H1 (cell line): ENCODE measurements around the gene TTC33. TPM values are rescaled to one million over a fixed set of nuclear protein-coding genes. Genes with fewer than 3 reads are reported as not detected.

Experiments
- CTCF ChIA-PET: fragments of 300-600 bp; sonication (Branson Sonifier 250); formaldehyde crosslinking; loops from one replicate; lab custom pipeline; 2021; ENCODE audit not compliant: partially characterized antibody; lab: Charles Lee
- POLR2A ChIA-PET: fragments of 300-600 bp; sonication (Branson Sonifier 250); formaldehyde crosslinking; loops from one replicate; lab custom pipeline; 2021; ENCODE audit warnings: inconsistent platforms; ENCODE audit not compliant: partially characterized antibody; lab: Charles Lee
- DNase-seq, 2 experiments: peaks; one replicate each; pipeline versions ENCODE4 v3.0.0 to v3.0.0-alpha.2; 2010 to 2022; ENCODE audit warnings: low spot score in 2 of 2, low read depth in 1 of 2, mixed read lengths in 1 of 2
- FAIRE-seq: peaks from 2 replicates; lab custom pipeline; 2011; peaks lifted over from hg19 to GRCh38; lab: Jason Lieb, UNC
- H2AFZ ChIP-seq: 2 replicates; pipeline ENCODE4 v1.8.1; 2012; ENCODE audit warnings: low read length, inconsistent platforms
- H2AK5ac ChIP-seq: 2 replicates; pipeline ENCODE4 v1.6.1; 2013; ENCODE audit warnings: low read depth, low read length
- H2BK120ac ChIP-seq: replicated peaks from 2 replicates; pipeline ENCODE3; 2013; ENCODE audit warnings: low read depth, low read length, inconsistent platforms
- H2BK12ac ChIP-seq: 2 replicates; pipeline ENCODE4 v1.6.1; 2013; ENCODE audit warnings: low read depth, low read length
- H2BK15ac ChIP-seq: 2 replicates; pipeline ENCODE4 v1.6.1; 2013; ENCODE audit warnings: low read length
- H2BK20ac ChIP-seq: 2 replicates; pipeline ENCODE4 v1.6.1; 2013; ENCODE audit warnings: low read length
- H2BK5ac ChIP-seq: 2 replicates; pipeline ENCODE4 v1.6.1; 2013; ENCODE audit warnings: low read depth, low read length
- H3K14ac ChIP-seq: 2 replicates; pipeline ENCODE4 v1.6.1; 2013; ENCODE audit warnings: inconsistent platforms; ENCODE audit not compliant: insufficient read length
- H3K18ac ChIP-seq: 2 replicates; pipeline ENCODE4 v1.6.1; 2013; ENCODE audit warnings: low read length; ENCODE audit errors: extremely low read depth
- H3K23ac ChIP-seq: 2 replicates; pipeline ENCODE4 v1.6.1; 2013; ENCODE audit warnings: inconsistent platforms; ENCODE audit not compliant: insufficient read length
- H3K23me2 ChIP-seq: 2 replicates; pipeline ENCODE4 v1.6.1; 2013; ENCODE audit warnings: low read depth, low read length
- H3K27ac ChIP-seq: 2 replicates; pipeline ENCODE4 v1.6.1; 2011; ENCODE audit warnings: low read depth, low read length, inconsistent platforms
- H3K27me3 ChIP-seq, 4 experiments: replicated peaks in 1 of 4; 1 replicate in 1 of 4; 2 replicates in 3 of 4; pipeline versions ENCODE4 v1.6.1 to v1.8.1; 2011 to 2013; ENCODE audit warnings: low read length in 3 of 4, mild to moderate bottlenecking in 3 of 4, inconsistent platforms in 2 of 4, mixed read lengths in 2 of 4, moderate library complexity in 1 of 4; ENCODE audit not compliant: control insufficient read depth in 3 of 4, insufficient read depth in 3 of 4; ENCODE audit errors: extremely low read depth in 1 of 4
- H3K36me3 ChIP-seq, 4 experiments: 2 replicates each; pipeline versions ENCODE4 v1.6.1 to v1.8.1; 2011 to 2013; ENCODE audit warnings: mild to moderate bottlenecking in 4 of 4, low read length in 3 of 4, moderate library complexity in 2 of 4, control low read depth in 1 of 4, inconsistent platforms in 1 of 4; ENCODE audit not compliant: insufficient read depth in 4 of 4, control insufficient read depth in 2 of 4
- H3K4ac ChIP-seq: replicated peaks from 2 replicates; pipeline ENCODE3; 2013; ENCODE audit warnings: low read length, low read depth, mixed read lengths, inconsistent platforms; ENCODE audit not compliant: insufficient read length
- H3K4me1 ChIP-seq, 4 experiments: replicated peaks in 1 of 4; 1 replicate in 1 of 4; 2 replicates in 3 of 4; pipeline versions ENCODE4 v1.6.1 to v1.8.1; 2011 to 2013; ENCODE audit warnings: low read length in 3 of 4, inconsistent platforms in 2 of 4, mixed read lengths in 1 of 4; ENCODE audit not compliant: insufficient read depth in 4 of 4, control insufficient read depth in 3 of 4
- H3K4me2 ChIP-seq, 2 experiments: 2 replicates each; pipeline versions ENCODE4 v1.6.1 to v1.8.1; 2011 to 2013; ENCODE audit warnings: low read depth in 2 of 2, low read length in 2 of 2, control low read depth in 1 of 2, inconsistent platforms in 1 of 2, mild to moderate bottlenecking in 1 of 2; ENCODE audit not compliant: insufficient read depth in 1 of 2
- H3K4me3 ChIP-seq, 4 experiments: fragments of 200-600, 300-600 bp in 1 of 4; sonication (generic), shearing (Covaris generic), sonication (Bioruptor Twin) in 1 of 4; 2 replicates each; pipeline versions ENCODE4 v1.5.1 to v1.8.1; 2011 to 2016; ENCODE audit warnings: low read length in 4 of 4, low read depth in 3 of 4, control low read depth in 2 of 4, inconsistent platforms in 2 of 4, mild to moderate bottlenecking in 2 of 4, mixed read lengths in 1 of 4, moderate library complexity in 1 of 4; ENCODE audit not compliant: insufficient read depth in 2 of 4; ENCODE audit errors: extremely low read depth in 1 of 4
- H3K56ac ChIP-seq: replicated peaks from 2 replicates; pipeline ENCODE3; 2013; ENCODE audit warnings: low read depth, mild to moderate bottlenecking, mixed read lengths, low read length, inconsistent platforms; ENCODE audit not compliant: insufficient read length
- H3K79me1 ChIP-seq: 2 replicates; pipeline ENCODE4 v1.6.1; 2013; ENCODE audit warnings: low read depth, low read length, control low read depth
- H3K79me2 ChIP-seq, 2 experiments: 2 replicates each; pipeline versions ENCODE4 v1.6.1 to v1.8.1; 2012 to 2013; ENCODE audit warnings: low read length in 2 of 2, mild to moderate bottlenecking in 2 of 2, inconsistent platforms in 1 of 2; ENCODE audit not compliant: insufficient read depth in 2 of 2, control insufficient read depth in 1 of 2
- H3K9ac ChIP-seq, 4 experiments: replicated peaks in 1 of 4; 1 replicate in 1 of 4; 2 replicates in 3 of 4; pipeline versions ENCODE4 v1.6.1 to v1.8.1; 2011 to 2013; ENCODE audit warnings: low read depth in 3 of 4, low read length in 3 of 4, control low read depth in 2 of 4, mild to moderate bottlenecking in 2 of 4, moderate library complexity in 2 of 4, inconsistent platforms in 1 of 4; ENCODE audit errors: extremely low read depth in 1 of 4
- H3K9me3 ChIP-seq, 2 experiments: 2 replicates each; pipeline versions ENCODE4 v1.6.1 to v1.8.1; 2012 to 2013; ENCODE audit warnings: mild to moderate bottlenecking in 2 of 2, moderate library complexity in 2 of 2, control low read depth in 1 of 2, inconsistent platforms in 1 of 2, low read depth in 1 of 2, low read length in 1 of 2, mixed read lengths in 1 of 2; ENCODE audit not compliant: insufficient read depth in 2 of 2
- H4K20me1 ChIP-seq, 2 experiments: replicated peaks in 1 of 2; 2 replicates each; pipeline versions ENCODE3 to v1.8.1; 2011 to 2013; ENCODE audit warnings: inconsistent platforms in 2 of 2, low read length in 2 of 2, mild to moderate bottlenecking in 1 of 2; ENCODE audit not compliant: insufficient read depth in 2 of 2, control insufficient read depth in 1 of 2
- H4K5ac ChIP-seq: 2 replicates; pipeline ENCODE4 v1.6.1; 2013; ENCODE audit warnings: low read length, low read depth, mixed read lengths, inconsistent platforms; ENCODE audit not compliant: insufficient read length
- H4K8ac ChIP-seq: 2 replicates; pipeline ENCODE4 v1.8.0; 2013; ENCODE audit warnings: mild to moderate bottlenecking, moderate library complexity, low read length, inconsistent platforms; ENCODE audit not compliant: insufficient read depth; ENCODE audit errors: extremely low read depth
- H4K91ac ChIP-seq: replicated peaks from 2 replicates; pipeline ENCODE3; 2013; ENCODE audit warnings: low read length, mixed read lengths, inconsistent platforms; ENCODE audit not compliant: insufficient read length
- CREB1 ChIP-seq: IDR thresholded peaks from 2 replicates; pipeline ENCODE4 v1.6.1; 2012; ENCODE audit warnings: inconsistent platforms
- KDM1A ChIP-seq: fragments of 200-600, 300-600 bp; sonication (generic); IDR thresholded peaks from 2 replicates; pipeline ENCODE4 v1.7.1; 2016; ENCODE audit warnings: mild to moderate bottlenecking, low read length, borderline replicate concordance
- NRF1 ChIP-seq: IDR thresholded peaks from 2 replicates; pipeline ENCODE4 v1.6.1; 2011; ENCODE audit warnings: mild to moderate bottlenecking, low read depth, low read length, improper control_type of control experiment
- POLR2AphosphoS5 ChIP-seq: IDR thresholded peaks from 2 replicates; pipeline ENCODE4 v1.6.1; 2011; ENCODE audit warnings: low read depth, low read length
- SIRT6 ChIP-seq: IDR thresholded peaks from one replicate; pipeline ENCODE4 v1.7.1; 2012; ENCODE audit warnings: low read length, inconsistent platforms
- SIX5 ChIP-seq: IDR thresholded peaks from 2 replicates; pipeline ENCODE4 v1.6.1; 2011; ENCODE audit warnings: mild to moderate bottlenecking, low read depth, low read length
- SP4 ChIP-seq: IDR thresholded peaks from 2 replicates; pipeline ENCODE4 v1.6.1; 2012; ENCODE audit warnings: low read length, inconsistent platforms
- SUZ12 ChIP-seq: fragments of 200-600 bp; sonication (generic); IDR thresholded peaks from 2 replicates; pipeline ENCODE4 v1.6.1; 2012; ENCODE audit warnings: mild to moderate bottlenecking, inconsistent platforms, low read length, moderate library complexity, mixed read lengths
- USF2 ChIP-seq: IDR thresholded peaks from 2 replicates; pipeline ENCODE4 v1.6.1; 2011; ENCODE audit warnings: low read length, improper control_type of control experiment
- YY1 ChIP-seq: IDR thresholded peaks from 2 replicates; pipeline ENCODE4 v1.6.1; 2011; ENCODE audit warnings: low read depth, mild to moderate bottlenecking, low read length
- WGBS, 2 experiments: shearing (Covaris generic) in 1 of 2; methylation state at CpG; one replicate each; pipeline versions ENCODE4 v1.1.6 to v1.1.7; 2013 to 2015; ENCODE audit warnings: low lambda C conversion rate in 2 of 2, mixed read lengths in 2 of 2, inconsistent platforms in 1 of 2, low coverage in 1 of 2, missing lambda C conversion rate in 1 of 2; ENCODE audit not compliant: insufficient replicate concordance in 2 of 2, insufficient coverage in 1 of 2, insufficient read length in 1 of 2; ENCODE audit errors: extremely low coverage in 1 of 2, missing lambda C conversion rate in 1 of 2; 5-methylcytosine and 5-hydroxymethylcytosine counted together
- polyA plus RNA-seq, 7 experiments: library from polyadenylated mRNA; depleted of rRNA in 3 of 7; stranded (reverse) in 5 of 7; unstranded in 2 of 7; fragments of >200 nt in 5 of 7; fragments of 200-250 nt in 2 of 7; gene quantifications; 1 replicate in 5 of 7; 2 replicates in 1 of 7; 4 replicates in 1 of 7; pipeline versions ENCODE4 v1.2.1 to v1.2.3, GENCODE V29; 2011 to 2013; ENCODE audit warnings: missing spikeins in 2 of 7, mixed read lengths in 2 of 7
- total RNA-seq: library from RNA; stranded (reverse); fragmentation: NEBNext Ultra II Directional; extraction: Animal tissue kit (Norgen Biotek cat#: 25700); gene quantifications from 2 replicates; pipeline ENCODE4 v1.2.1, GENCODE V29; 2021

The TTC33 gene
- total and polyA plus RNA-seq, 2 of the 8 experiments (the other 6 are each of a cell fraction or from before 2014, with no cell fraction given), result 1.2 to 12.6 TPM

GRCh38 chr5:40554054-40554453 is 201.7 kb downstream of the TTC33 start:
- ChIA-PET POLR2A (no interaction called here), CTCF (interaction anchor here (1.1 to 1.2 kb wide), 2 partner anchors 11 to 137 kb away, joined by 3 read pairs; no protein-coding TSS in a partner anchor)
- H3K4me1 ChIP-seq, result no peaks in the 10 kb centered on the region
- H3K27me3 ChIP-seq, result no peaks in the 10 kb centered on the region
- H3K56ac ChIP-seq, result no peak overlapping the region
- no peak overlapping the region for H2BK15ac ChIP-seq
- H2BK120ac ChIP-seq, result no peak overlapping the region
- H3K79me1 ChIP-seq, result no peaks in the 10 kb centered on the region
- H3K36me3 ChIP-seq, result no peaks in the 10 kb centered on the region
- no peak overlapping the region for H4K8ac ChIP-seq
- H3K9me3 ChIP-seq, result no peaks in the 10 kb centered on the region
- H3K27ac ChIP-seq, result no peak overlapping the region
- no peak overlapping the region for H2BK12ac ChIP-seq
- no peak overlapping the region for H3K4ac ChIP-seq
- H4K5ac ChIP-seq, result no peak overlapping the region
- H3K4me2 ChIP-seq, result no peak overlapping the region
- no peak overlapping the region for H4K91ac ChIP-seq
- 100% methylated on average over 1 of the region's 1 CpG; no CpG with 5 or more reads in 1 of the 2 experiments for WGBS, 2 experiments
- H3K23ac ChIP-seq, result no peak overlapping the region
- H2AFZ ChIP-seq, result no peak overlapping the region
- TF ChIP-seq CREB1, result no peak
- TF ChIP-seq POLR2AphosphoS5, result no peak
- TF ChIP-seq YY1, result no peak
- TF ChIP-seq SIRT6, result no peak
- no peak for TF ChIP-seq KDM1A
- no peak for TF ChIP-seq NRF1
- TF ChIP-seq SUZ12, result no peak
- no peak for TF ChIP-seq USF2
- TF ChIP-seq SIX5, result no peak
- no peak for TF ChIP-seq SP4
- no peaks in the 10 kb centered on the region for H3K23me2 ChIP-seq
- no peak overlapping the region for H3K4me3 ChIP-seq
- no peak overlapping the region for H3K18ac ChIP-seq
- H3K79me2 ChIP-seq, result no peaks in the 10 kb centered on the region
- no peak overlapping the region for H3K9ac ChIP-seq
- H4K20me1 ChIP-seq, result no peaks in the 10 kb centered on the region
- no peak for DNase-seq
- no peak overlapping the region for H3K14ac ChIP-seq
- H2BK5ac ChIP-seq, result no peak overlapping the region
- no peak overlapping the region for H2BK20ac ChIP-seq
- H2AK5ac ChIP-seq, result no peak overlapping the region
- FAIRE-seq, result no peak
